Chondrocyte (in vitro differentiated cells): ENCODE measurements around the gene ZNF175. TPM values are rescaled to one million over a fixed set of nuclear protein-coding genes. Genes with fewer than 3 reads are reported as not detected.
A peak's percentile ranks its signal among the peaks of the same experiment; 100 is the strongest.

Source experiments
- DNase-seq: peaks from one replicate; pipeline ENCODE4 v3.0.0; 2021; ENCODE audit warnings: mixed read lengths, low spot score
- H3K27ac Mint-ChIP-seq: one replicate; pipeline ENCODE4 v1.8.0; 2021; ENCODE audit warnings: mild to moderate bottlenecking, moderate library complexity, mixed read lengths; ENCODE audit not compliant: unreplicated experiment
- H3K27me3 Mint-ChIP-seq: 2 replicates; pipeline ENCODE4 v1.8.0; 2021; ENCODE audit warnings: low read depth, mixed read lengths
- H3K36me3 Mint-ChIP-seq: 2 replicates; pipeline ENCODE4 v1.8.0; 2021; ENCODE audit warnings: low read depth, mixed read lengths
- H3K4me1 Mint-ChIP-seq: 2 replicates; pipeline ENCODE4 v1.8.0; 2021; ENCODE audit warnings: low read depth, mild to moderate bottlenecking, mixed read lengths
- H3K4me3 Mint-ChIP-seq: one replicate; pipeline ENCODE4 v1.8.0; 2021; ENCODE audit warnings: mild to moderate bottlenecking, moderate library complexity, mixed read lengths; ENCODE audit not compliant: unreplicated experiment
- H3K9me3 Mint-ChIP-seq: 2 replicates; pipeline ENCODE4 v1.8.0; 2021; ENCODE audit warnings: low read depth, mixed read lengths
- total RNA-seq: library from RNA; stranded (reverse); gene quantifications from 3 replicates; pipeline ENCODE4 v1.2.1, GENCODE V29; 2021
- TF ChIP-seq, protein P1 (sequence below): fragments of 200-600 bp; sonication (generic); IDR thresholded peaks from 2 replicates; pipeline ENCODE4 v1.5.0; 2021; ENCODE audit warnings: antibody characterized with exemption, mild to moderate bottlenecking, moderate library complexity

Gene ZNF175
- total RNA-seq, 1 donor from 2014 or later, result 8.9 TPM

DNA sequence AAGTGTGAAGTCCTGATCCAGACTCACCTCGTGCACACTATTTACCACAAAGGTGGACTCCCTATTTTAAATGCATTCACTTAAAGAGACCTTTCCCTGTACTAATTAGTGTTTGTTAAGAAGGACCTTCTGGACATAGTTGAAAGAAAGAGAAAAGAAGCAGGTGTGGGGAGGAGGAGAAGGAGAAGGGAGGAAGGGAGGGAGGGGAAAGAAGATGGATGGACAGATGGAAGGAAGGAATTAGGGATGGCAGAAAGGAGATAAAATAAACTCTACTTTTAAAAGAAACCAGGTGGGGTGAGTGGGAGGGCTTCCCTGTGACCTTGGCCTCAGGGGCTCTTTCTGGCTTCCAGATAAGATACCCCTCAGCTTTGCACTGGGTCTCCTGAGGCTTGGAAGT, 21.4 kb downstream of the ZNF175 start:
- Mint-ChIP-seq H3K36me3 (peaks cover 10% of the 10 kb centered on the region), H3K27ac (no peak overlapping the region), H3K4me1 (peaks cover 23% of the 10 kb centered on the region), H3K9me3 (peaks cover 19% of the 10 kb centered on the region), H3K27me3 (no peaks in the 10 kb centered on the region), H3K4me3 (no peak overlapping the region)
- DNase-seq, result no peak
- TF ChIP-seq, protein P1, sequence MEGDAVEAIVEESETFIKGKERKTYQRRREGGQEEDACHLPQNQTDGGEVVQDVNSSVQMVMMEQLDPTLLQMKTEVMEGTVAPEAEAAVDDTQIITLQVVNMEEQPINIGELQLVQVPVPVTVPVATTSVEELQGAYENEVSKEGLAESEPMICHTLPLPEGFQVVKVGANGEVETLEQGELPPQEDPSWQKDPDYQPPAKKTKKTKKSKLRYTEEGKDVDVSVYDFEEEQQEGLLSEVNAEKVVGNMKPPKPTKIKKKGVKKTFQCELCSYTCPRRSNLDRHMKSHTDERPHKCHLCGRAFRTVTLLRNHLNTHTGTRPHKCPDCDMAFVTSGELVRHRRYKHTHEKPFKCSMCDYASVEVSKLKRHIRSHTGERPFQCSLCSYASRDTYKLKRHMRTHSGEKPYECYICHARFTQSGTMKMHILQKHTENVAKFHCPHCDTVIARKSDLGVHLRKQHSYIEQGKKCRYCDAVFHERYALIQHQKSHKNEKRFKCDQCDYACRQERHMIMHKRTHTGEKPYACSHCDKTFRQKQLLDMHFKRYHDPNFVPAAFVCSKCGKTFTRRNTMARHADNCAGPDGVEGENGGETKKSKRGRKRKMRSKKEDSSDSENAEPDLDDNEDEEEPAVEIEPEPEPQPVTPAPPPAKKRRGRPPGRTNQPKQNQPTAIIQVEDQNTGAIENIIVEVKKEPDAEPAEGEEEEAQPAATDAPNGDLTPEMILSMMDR, result no peak

DNA sequence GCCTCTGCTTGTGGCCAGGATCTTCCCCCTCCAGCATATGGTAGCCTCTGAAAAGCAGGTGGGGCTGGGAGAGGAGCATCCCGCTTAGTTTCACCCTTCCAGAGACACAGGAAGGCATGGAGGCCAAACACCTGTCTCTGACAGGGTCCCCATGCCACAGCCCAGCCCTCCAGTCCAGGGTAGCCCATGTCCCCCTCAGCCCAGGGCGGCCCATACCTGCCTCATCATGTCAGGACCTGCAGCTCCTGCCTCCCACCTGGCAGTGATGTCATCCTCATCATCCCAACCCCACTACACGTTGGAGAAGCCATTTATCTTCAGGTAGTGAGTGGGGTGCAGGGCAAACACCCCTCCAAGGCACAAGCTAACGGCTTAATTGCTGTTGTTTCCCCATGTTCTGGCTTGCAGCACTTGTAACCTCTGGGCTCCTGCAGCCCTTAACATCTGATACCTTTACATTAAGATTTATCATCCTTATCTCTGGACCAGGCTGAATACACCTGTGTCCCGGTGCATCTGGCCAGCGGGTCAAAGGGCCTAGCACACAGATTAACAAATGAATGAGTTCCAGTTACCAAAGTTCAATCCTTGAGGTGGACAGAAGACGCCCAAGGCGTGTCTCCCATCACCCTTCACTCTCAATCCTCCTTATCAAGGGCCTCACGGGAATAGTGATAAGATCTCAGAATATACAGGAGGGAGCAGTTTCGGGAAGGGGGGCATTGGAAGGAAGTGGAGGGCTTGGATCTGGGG, 22.2 kb downstream of the ZNF175 start:
- DNase-seq, result no peak
- Mint-ChIP-seq H3K4me1 (peaks cover 23% of the 10 kb centered on the region), H3K9me3 (peaks cover 11% of the 10 kb centered on the region), H3K27ac (no peak overlapping the region), H3K36me3 (peaks cover 3% of the 10 kb centered on the region), H3K4me3 (peak overlapping the region; percentile 81), H3K27me3 (no peaks in the 10 kb centered on the region)
- TF ChIP-seq, protein P1, result no peak

DNA sequence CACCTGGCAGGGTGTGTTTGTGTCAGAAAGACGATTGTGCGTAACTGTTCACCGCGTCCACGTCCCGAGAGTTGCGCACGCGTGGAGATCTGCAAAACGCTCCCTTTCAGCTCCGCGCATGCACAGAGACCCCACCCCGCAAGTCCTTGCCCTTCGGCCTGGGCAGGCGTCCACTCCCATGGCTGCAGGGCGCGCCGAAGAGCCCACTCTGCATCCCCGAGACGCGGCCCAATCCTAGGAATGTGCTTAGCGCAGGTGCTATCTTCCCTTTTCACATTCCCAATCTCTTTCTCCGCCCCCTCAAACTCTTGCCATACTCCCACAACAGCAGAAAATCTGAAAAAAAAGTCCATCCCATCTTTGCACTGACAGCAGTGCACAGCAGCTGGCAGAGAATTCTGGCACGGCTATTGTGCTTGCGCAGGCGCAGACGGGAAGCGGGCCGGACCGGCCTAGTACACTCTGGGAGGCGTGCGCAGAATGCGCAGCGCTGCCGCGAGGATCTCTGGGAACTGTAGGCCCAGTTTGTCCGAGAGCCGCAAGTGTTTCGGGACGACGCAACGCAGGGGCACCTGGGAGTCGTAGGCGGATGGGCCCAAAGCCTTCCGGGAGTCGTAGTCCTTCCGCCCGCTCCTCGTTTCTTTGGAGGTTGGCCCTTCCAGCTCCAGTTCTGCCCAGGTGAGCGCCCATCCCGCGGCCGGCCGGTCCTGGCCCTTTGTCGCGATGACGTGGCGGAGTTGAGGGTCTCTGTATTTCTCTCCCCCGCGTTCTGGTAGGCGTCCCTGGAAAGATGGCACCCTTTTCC, 23.1 kb downstream of the ZNF175 start:
- peaks cover 23% of the 10 kb centered on the region for H3K4me1 Mint-ChIP-seq
- H3K27ac Mint-ChIP-seq, result peak overlapping the region; percentile 61
- peak overlapping the region; percentile 81 for H3K4me3 Mint-ChIP-seq
- TF ChIP-seq, protein P1, result no peak
- DNase-seq, result peak; percentile 99
- peaks cover 7% of the 10 kb centered on the region for H3K9me3 Mint-ChIP-seq
- peaks cover 3% of the 10 kb centered on the region for H3K36me3 Mint-ChIP-seq
- no peaks in the 10 kb centered on the region for H3K27me3 Mint-ChIP-seq

DNA sequence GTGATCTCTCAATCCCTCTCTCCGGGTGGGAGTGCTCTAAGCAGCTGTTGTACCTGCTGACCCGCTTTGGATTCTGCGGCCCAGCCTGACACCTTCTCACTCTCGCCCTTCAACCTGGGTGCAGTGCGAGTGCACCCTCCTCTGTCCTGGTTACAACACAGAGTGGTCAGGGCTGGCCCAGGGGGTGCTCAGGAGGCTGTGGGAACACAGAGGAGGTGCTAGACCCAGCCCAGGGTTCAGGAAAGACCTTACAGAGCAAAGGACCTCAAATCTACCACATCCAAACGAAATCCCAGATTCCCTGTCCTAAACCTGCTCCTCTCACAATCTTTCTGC, 23.7 kb downstream of the ZNF175 start:
- peak overlapping the region; percentile 61 for H3K27ac Mint-ChIP-seq
- no peaks in the 10 kb centered on the region for H3K36me3 Mint-ChIP-seq
- TF ChIP-seq, protein P1, result no peak
- peaks cover 4% of the 10 kb centered on the region for H3K9me3 Mint-ChIP-seq
- H3K27me3 Mint-ChIP-seq, result no peaks in the 10 kb centered on the region
- H3K4me1 Mint-ChIP-seq, result peaks cover 23% of the 10 kb centered on the region
- H3K4me3 Mint-ChIP-seq, result peak overlapping the region; percentile 81
- no peak for DNase-seq
